Subcutaneous abdominal adipose tissue (tissue), 5 donors: ENCODE data around the gene UBQLN2.
"Not testable (repeated sequence)": the region's sequence is repeated elsewhere in the genome, so short reads cannot be mapped to it uniquely, and the experiment has no call there.

Experiments
- H3K27ac ChIP-seq: one replicate; pipeline ENCODE4 v1.7.0; 2013; ENCODE audit warnings: low read depth, mild to moderate bottlenecking, inconsistent platforms, low read length, moderate library complexity
- H3K27me3 ChIP-seq, 5 donors: one replicate each; pipeline ENCODE4 v1.7.0; 2013; ENCODE audit warnings: low read length in 5 of 5, inconsistent platforms in 1 of 5; ENCODE audit not compliant: control insufficient read depth in 5 of 5, insufficient read depth in 4 of 5
- H3K36me3 ChIP-seq, 5 donors: one replicate each; pipeline ENCODE4 v1.7.0; 2013; ENCODE audit warnings: low read length in 5 of 5; ENCODE audit not compliant: control insufficient read depth in 5 of 5, insufficient read depth in 5 of 5
- H3K4me1 ChIP-seq, 5 donors: one replicate each; pipeline ENCODE4 v1.7.0; 2013; ENCODE audit warnings: low read length in 5 of 5, mild to moderate bottlenecking in 3 of 5, moderate library complexity in 1 of 5; ENCODE audit not compliant: control insufficient read depth in 5 of 5, insufficient read depth in 5 of 5
- H3K4me3 ChIP-seq, 5 donors: one replicate each; pipeline ENCODE4 v1.7.0; 2013; ENCODE audit warnings: low read length in 5 of 5, low read depth in 1 of 5
- H3K9ac ChIP-seq, 5 donors: one replicate each; pipeline ENCODE4 v1.7.0; 2013; ENCODE audit warnings: low read length in 5 of 5, mild to moderate bottlenecking in 4 of 5, moderate library complexity in 3 of 5
- H3K9me3 ChIP-seq, 5 donors: one replicate each; pipeline ENCODE4 v1.7.0; 2013; ENCODE audit warnings: low read length in 5 of 5; ENCODE audit not compliant: control insufficient read depth in 5 of 5
- donor health status: healthy.
- donor health status: healthy.
- donor health status: healthy.
- donor health status: healthy.
- donor health status: healthy.

Gene UBQLN2

DNA sequence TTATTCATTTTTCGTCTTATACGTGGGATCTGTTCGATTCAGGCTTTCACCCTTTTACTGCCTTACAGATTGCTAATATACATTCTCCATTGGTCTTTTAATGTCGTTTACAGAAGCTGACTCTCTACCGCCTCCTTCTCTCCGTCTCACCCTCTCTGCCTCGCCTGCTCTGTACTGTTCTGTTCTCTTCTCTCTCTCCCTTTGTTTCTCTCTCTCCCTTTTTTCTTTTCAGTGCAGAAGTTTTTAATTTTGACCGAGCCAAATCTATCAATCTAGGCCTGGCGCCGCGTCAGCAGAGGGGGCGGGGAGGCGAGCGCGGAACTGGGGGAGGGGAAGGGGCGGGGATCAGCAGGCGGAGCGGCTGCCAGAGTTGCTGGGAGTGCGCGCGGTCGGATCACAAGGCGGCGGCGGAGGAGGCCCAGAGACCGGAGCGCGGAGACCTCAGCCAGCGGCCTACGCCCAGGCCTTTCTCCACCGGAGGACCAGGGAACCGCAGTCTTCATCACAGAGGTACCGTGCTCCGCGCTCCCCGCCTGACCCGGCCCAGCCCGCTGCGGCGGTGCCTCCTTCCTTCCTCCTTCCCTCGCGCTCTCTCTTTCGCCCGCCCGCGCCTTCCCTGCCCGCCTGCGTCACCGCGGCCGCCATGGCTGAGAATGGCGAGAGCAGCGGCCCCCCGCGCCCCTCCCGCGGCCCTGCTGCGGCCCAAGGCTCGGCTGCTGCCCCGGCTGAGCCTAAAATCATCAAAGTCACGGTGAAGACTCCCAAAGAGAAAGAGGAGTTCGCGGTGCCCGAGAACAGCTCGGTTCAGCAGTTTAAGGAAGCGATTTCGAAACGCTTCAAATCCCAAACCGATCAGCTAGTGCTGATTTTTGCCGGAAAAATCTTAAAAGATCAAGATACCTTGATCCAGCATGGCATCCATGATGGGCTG is at the start of gene UBQLN2:
Gene UBQLN2, plus strand, starts transcription at position 397 of the 931 bp plus-strand sequence. Its CDS starts 247 bp downstream, at position 644.
- Histone ChIP-seq H3K4me1 (peaks cover 0 to 30% (median 28%) of the 10 kb centered on the region in 5 donors), H3K36me3 (no peaks in the 10 kb centered on the region), H3K9ac (peak within 1 kb of the TSS; percentile 69 to 91 (median 85)), H3K9me3 (no peaks in the 10 kb centered on the region), H3K27me3 (peaks cover 0 to 8% (median 6%) of the 10 kb centered on the region in 5 donors), H3K4me3 (peak within 1 kb of the TSS; percentile 75 to 84 (median 84)), H3K27ac (peak within 1 kb of the TSS; percentile 93)

DNA sequence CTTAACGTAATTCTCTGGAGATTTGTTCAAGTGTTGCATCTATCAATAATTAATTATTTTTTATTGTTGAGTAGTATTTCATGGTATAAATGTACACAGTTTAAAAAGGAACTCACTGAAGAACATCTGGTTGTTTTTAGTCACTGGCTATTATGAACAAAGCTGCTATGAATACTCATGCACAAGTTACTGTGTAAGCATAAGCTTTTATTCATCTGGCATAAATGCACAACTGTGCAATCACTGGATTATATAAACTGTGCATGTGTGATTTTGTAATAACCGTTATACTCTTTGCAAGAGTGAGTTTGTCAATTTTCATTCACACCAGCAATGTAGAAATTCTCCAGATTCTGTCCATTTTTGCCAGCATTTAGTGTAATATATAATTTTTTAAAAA is 43.8 kb upstream of the UBQLN2 start:
- Histone ChIP-seq H3K27me3 (no peaks in the 10 kb centered on the region), H3K4me3 (no peak overlapping the region), H3K9ac (no peak overlapping the region), H3K27ac (no peak overlapping the region), H3K4me1 (no peaks in the 10 kb centered on the region), H3K9me3 (no peaks in the 10 kb centered on the region), H3K36me3 (no peaks in the 10 kb centered on the region)

DNA sequence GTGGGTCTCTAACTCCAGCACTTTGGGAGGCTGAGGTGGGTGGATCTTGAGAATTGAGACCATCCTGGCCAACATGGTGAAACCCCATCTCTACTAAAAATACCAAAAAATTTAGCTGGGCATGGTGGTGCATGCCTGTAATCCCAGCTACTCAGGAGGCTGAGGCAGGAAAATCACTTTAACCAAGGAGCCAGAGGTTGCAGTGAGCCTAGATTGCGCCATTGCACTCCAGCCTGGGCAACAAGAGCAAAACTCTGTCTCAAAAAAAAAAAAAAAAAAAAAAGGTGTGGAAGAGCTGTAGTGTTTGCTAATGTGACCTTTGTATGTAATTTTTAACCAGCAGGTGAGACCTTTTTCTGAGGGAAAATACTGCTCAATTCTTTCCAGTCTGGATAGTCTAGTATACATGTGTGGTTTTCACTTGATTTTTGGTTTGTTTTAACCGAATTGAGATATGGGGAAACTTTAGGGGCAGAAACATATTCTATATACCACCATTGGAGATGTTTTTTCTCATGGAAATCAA is 33.9 kb upstream of the UBQLN2 start:
- H3K9ac ChIP-seq, H3K27me3 ChIP-seq, H3K4me3 ChIP-seq, H3K27ac ChIP-seq, H3K9me3 ChIP-seq, H3K4me1 ChIP-seq, H3K36me3 ChIP-seq: not testable (repeated sequence)

DNA sequence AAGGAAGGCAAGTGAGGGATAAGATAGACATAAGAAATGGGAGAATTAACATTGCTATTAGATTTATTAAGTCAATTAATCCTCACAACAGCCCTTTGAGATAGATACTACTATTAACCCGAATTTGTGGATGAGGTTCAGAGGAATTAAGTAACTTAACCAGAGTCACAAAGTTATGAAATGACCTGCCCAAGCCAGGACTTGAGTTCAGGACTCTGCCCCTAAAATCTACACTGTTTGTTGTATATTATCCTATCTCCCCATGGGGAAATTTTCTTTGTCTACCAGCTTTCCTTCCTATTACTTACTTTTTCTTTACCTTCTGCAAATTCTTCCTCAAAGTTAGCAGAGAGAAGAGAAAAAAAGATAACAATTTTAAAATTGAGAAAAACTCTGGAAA is 33.4 kb upstream of the UBQLN2 start:
- Histone ChIP-seq H3K36me3 (no peaks in the 10 kb centered on the region), H3K27ac (no peak overlapping the region), H3K4me1 (no peaks in the 10 kb centered on the region), H3K27me3 (peaks cover 0 to 4% (median under 1%) of the 10 kb centered on the region in 5 donors), H3K9ac (no peak overlapping the region), H3K9me3 (peaks cover 0 to 7% (median 0%) of the 10 kb centered on the region in 5 donors), H3K4me3 (no peak overlapping the region)

DNA sequence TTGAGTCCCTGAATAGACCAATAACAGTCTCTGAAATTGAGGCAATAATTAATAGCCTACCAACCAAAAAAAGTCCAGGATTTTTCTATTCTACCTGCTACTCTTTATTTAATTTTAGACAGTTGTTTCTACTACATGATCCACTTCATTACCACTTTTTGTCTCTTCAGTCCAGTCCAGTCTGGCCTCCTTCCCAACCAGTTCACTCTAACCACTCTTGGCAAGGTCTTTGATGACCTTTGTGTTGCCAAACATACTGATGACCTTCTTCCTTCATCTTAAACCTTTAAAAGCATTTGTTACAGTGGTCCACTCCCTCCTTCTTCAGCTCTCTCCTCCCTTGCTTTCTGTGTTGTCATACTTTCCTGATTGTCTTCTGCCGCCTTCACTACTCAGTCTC is 12.8 kb upstream of the UBQLN2 start:
- no peak overlapping the region for H3K27ac ChIP-seq
- H3K4me3 ChIP-seq = no peak overlapping the region
- H3K9me3 ChIP-seq = peaks cover 0 to 12% (median 2%) of the 10 kb centered on the region in 5 donors
- H3K27me3 ChIP-seq = peaks cover 0 to 4% (median 0%) of the 10 kb centered on the region in 5 donors
- H3K36me3 ChIP-seq = no peaks in the 10 kb centered on the region
- H3K9ac ChIP-seq = no peak overlapping the region
- no peaks in the 10 kb centered on the region for H3K4me1 ChIP-seq

DNA sequence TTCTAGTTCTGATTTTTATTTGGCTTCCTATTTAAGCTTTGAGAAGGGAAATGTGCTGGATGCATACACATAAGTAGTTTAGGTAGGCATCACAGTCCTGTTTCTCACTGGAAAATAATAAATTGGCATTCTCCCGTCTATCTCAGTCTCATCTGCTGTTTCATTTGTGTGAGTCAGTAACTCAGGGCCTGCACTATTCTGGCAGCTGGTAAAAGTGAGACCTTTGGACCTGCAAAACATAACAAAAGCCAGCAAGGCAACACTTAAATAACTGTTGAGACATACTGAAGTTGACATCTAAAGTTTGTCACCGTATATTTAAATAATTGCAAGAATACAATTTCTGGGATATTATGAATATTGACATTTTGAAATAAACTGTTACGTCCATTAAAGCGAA is 8.6 kb upstream of the UBQLN2 start:
- Histone ChIP-seq H3K4me3 (no peak overlapping the region), H3K27ac (no peak overlapping the region), H3K4me1 (no peaks in the 10 kb centered on the region), H3K27me3 (no peaks in the 10 kb centered on the region), H3K36me3 (no peaks in the 10 kb centered on the region), H3K9ac (no peak overlapping the region), H3K9me3 (no peaks in the 10 kb centered on the region)

DNA sequence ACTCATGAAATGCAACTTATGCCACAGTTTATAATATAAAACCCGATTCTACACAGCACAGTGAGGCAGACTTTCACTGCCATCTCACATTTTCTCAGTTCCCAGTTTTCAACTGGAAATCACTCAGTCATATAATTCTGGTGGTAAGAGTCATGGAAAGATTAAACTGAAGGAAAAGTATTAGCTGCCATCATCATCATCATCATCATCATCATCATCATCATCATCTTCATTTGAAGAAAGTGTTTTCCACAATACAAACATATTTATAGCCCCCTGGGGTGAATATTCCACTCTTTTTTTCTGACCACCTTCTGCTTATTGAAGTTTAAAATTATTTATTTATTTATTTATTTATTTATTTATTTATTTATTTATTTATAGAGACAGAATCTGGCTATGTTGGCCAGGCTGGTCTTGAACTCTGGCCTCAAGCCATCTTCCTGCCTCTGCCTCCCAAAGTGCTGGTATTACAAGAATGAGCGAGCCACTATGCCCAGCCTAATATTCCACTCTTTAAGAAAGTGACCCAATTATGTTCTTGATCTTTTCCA is 6.0 kb upstream of the UBQLN2 start:
- Histone ChIP-seq H3K27ac (no peak overlapping the region), H3K4me3 (no peak overlapping the region), H3K4me1 (no peaks in the 10 kb centered on the region), H3K9me3 (no peaks in the 10 kb centered on the region), H3K27me3 (no peaks in the 10 kb centered on the region), H3K9ac (no peak overlapping the region), H3K36me3 (no peaks in the 10 kb centered on the region)

DNA sequence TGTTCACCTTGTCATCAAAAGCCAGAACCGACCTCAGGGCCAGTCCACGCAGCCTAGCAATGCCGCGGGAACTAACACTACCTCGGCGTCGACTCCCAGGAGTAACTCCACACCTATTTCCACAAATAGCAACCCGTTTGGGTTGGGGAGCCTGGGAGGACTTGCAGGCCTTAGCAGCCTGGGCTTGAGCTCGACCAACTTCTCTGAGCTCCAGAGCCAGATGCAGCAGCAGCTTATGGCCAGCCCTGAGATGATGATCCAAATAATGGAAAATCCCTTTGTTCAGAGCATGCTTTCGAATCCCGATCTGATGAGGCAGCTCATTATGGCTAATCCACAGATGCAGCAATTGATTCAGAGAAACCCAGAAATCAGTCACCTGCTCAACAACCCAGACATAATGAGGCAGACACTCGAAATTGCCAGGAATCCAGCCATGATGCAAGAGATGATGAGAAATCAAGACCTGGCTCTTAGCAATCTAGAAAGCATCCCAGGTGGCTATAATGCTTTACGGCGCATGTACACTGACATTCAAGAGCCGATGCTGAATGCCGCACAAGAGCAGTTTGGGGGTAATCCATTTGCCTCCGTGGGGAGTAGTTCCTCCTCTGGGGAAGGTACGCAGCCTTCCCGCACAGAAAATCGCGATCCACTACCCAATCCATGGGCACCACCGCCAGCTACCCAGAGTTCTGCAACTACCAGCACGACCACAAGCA is 898 bp downstream of the UBQLN2 start:
- peak overlapping the region; percentile 93 for H3K27ac ChIP-seq

DNA sequence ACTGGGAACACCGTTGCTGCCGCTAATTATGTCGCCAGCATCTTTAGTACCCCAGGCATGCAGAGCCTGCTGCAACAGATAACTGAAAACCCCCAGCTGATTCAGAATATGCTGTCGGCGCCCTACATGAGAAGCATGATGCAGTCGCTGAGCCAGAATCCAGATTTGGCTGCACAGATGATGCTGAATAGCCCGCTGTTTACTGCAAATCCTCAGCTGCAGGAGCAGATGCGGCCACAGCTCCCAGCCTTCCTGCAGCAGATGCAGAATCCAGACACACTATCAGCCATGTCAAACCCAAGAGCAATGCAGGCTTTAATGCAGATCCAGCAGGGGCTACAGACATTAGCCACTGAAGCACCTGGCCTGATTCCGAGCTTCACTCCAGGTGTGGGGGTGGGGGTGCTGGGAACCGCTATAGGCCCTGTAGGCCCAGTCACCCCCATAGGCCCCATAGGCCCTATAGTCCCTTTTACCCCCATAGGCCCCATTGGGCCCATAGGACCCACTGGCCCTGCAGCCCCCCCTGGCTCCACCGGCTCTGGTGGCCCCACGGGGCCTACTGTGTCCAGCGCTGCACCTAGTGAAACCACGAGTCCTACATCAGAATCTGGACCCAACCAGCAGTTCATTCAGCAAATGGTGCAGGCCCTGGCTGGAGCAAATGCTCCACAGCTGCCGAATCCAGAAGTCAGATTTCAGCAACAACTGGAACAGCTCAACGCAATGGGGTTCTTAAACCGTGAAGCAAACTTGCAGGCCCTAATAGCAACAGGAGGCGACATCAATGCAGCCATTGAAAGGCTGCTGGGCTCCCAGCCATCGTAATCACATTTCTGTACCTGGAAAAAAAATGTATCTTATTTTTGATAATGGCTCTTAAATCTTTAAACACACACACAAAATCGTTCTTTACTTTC is 1.8 kb downstream of the UBQLN2 start:
- H3K9ac ChIP-seq = peak overlapping the region in 4 of 5 donors; percentile 65 to 89 (median 75)
- H3K36me3 ChIP-seq = no peaks in the 10 kb centered on the region
- peaks cover 0 to 8% (median 6%) of the 10 kb centered on the region in 5 donors for H3K27me3 ChIP-seq
- peaks cover 0 to 34% (median 32%) of the 10 kb centered on the region in 5 donors for H3K4me1 ChIP-seq
- H3K27ac ChIP-seq = peak overlapping the region; percentile 17
- H3K4me3 ChIP-seq = peak overlapping the region; percentile 75 to 84 (median 84)
- H3K9me3 ChIP-seq = no peaks in the 10 kb centered on the region

More for the DNA sequence above, 898 bp downstream of the UBQLN2 start:
- H3K4me3 ChIP-seq = peak overlapping the region; percentile 75 to 84 (median 84)
- peak overlapping the region; percentile 68 to 91 (median 85) for H3K9ac ChIP-seq
- H3K36me3 ChIP-seq = no peaks in the 10 kb centered on the region
- H3K27me3 ChIP-seq = peaks cover 0 to 8% (median 6%) of the 10 kb centered on the region in 5 donors
- H3K9me3 ChIP-seq = no peaks in the 10 kb centered on the region
- H3K4me1 ChIP-seq = peaks cover 0 to 34% (median 28%) of the 10 kb centered on the region in 5 donors
